RWPE1 (cell line): ENCODE measurements around the gene MRPL19.

Source experiments
- CTCF ChIA-PET: fragments of 350-600 bp; sonication (Branson Sonifier 250); formaldehyde crosslinking; extraction: SDS; loops from one replicate; lab custom pipeline; 2021; lab: Yijun Ruan, JAX
- POLR2A ChIA-PET: fragments of 400-600 bp; formaldehyde crosslinking; extraction: SDS; loops from one replicate; lab custom pipeline; 2020; ENCODE audit warnings: antibody characterized with exemption; ENCODE audit not compliant: low non-redundant PET; lab: Yijun Ruan, JAX
- DNase-seq: peaks from one replicate; pipeline ENCODE4 v3.0.0; 2012; ENCODE audit warnings: low spot score
- H3K27ac ChIP-seq: fragments of 450-650 bp; 2 replicates; pipeline ENCODE4 v1.5.1; 2017
- TF ChIP-seq, protein P1 (sequence below): fragments of 450-650 bp; conservative IDR thresholded peaks from 2 replicates; pipeline ENCODE4 v1.5.1; 2017; ENCODE audit warnings: low read depth, mild to moderate bottlenecking

The MRPL19 gene

DNA sequence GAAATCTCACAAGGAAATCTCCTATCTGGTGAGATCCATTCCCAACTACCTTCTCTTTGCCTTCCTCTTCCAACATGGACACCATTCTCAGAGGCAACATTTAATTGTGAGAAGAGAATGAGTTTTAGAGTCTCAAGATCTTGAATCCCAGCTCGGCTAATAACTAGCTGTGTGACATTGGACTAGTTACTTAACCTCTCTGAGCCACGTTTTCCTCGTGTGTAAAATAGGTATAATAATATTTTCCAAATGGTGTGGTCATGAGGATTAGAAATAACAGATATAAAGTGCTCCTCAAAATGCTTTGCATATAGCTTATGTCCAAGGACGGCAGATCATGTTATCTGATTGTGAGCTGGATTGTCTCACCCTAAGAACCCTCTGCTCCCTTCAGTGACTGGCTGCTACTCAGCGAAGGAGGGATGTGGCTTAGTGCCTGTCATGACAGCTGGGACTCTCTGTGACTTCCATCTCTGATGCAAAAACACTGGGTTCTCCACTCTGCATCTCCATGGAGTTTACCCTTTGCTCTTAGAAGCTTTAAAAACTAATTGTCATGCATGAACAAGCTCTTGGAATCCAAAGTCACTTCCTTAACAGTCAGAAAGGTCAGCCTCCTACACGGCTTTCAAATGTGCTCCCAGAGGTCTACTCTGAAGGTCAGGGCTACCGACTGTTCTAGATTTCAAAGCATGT lies 38.4 kb upstream of the MRPL19 start:
- POLR2A ChIA-PET, result no interaction called here
- H3K27ac ChIP-seq, result no peak overlapping the region
- CTCF ChIA-PET, result interaction anchor here (0.6 to 2.4 kb wide), 22 partner anchors 8 to 1492 kb away, joined by 3 to 17 read pairs (median 4); partner anchors contain the start of gene EVA1A
- TF ChIP-seq, protein P1, sequence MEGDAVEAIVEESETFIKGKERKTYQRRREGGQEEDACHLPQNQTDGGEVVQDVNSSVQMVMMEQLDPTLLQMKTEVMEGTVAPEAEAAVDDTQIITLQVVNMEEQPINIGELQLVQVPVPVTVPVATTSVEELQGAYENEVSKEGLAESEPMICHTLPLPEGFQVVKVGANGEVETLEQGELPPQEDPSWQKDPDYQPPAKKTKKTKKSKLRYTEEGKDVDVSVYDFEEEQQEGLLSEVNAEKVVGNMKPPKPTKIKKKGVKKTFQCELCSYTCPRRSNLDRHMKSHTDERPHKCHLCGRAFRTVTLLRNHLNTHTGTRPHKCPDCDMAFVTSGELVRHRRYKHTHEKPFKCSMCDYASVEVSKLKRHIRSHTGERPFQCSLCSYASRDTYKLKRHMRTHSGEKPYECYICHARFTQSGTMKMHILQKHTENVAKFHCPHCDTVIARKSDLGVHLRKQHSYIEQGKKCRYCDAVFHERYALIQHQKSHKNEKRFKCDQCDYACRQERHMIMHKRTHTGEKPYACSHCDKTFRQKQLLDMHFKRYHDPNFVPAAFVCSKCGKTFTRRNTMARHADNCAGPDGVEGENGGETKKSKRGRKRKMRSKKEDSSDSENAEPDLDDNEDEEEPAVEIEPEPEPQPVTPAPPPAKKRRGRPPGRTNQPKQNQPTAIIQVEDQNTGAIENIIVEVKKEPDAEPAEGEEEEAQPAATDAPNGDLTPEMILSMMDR, result no peak
- no peak for DNase-seq

DNA sequence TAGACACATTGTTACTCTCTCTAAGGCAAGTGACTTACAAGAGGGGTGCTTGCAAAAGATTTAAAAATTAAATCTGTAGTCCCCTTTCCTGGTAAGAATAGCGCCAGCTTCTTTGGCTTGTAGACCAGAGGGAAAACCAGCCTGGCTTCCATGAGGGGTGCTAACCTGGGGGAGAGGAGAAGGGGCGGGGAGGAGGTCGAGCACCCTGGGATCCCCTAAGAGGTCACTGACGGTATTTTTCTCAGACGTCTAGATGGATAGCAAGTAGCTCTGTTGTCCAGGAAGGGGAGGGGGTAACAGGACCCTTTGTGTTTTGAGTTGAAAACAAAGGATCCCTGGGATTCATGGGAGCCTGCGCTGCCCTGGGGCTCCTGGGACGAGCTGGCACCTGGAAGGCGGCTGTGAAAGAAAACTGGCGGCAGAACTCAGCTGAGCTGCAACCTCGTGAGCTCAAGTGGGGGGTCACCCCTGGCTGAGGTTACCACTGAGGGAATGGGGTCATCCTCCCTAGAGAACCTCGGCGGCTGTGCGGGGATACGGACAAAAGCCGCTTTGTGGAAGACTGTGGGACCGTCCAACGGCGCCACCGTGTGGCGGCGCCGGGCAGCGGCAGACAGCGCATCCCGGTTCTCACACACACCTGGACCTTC lies 37.8 kb upstream of the MRPL19 start:
- POLR2A ChIA-PET, result no interaction called here
- TF ChIP-seq, protein P1, result peak; percentile 94

DNA sequence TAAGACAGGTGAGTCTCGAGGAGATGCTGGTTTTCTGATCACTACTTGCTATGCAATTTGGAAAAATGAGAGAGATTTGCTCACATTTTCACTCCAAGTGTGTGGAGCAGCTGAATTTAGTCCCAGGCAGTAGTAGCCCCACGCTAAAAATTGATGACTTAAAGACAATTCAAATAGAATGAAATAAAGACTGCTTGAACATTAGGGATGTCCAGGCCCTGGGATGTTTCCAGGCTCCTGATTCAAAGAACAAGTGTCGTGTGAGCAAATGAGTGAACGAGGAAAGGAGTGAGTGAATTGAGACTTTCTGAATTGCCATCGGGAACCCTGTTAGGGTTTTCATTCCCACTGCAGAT lies 37.3 kb upstream of the MRPL19 start:
- TF ChIP-seq, protein P1, result peak; percentile 61
- no peak for DNase-seq
- ChIA-PET CTCF (interaction anchor here (0.8 to 2.4 kb wide), 6 partner anchors 12 to 145 kb away, joined by 4 to 14 read pairs (median 6); partner anchors contain the start of gene EVA1A), POLR2A (no interaction called here)
- no peak overlapping the region for H3K27ac ChIP-seq

More for the DNA sequence above, 37.8 kb upstream of the MRPL19 start:
- CTCF ChIA-PET, result interaction anchor here (0.6 to 2.4 kb wide), 22 partner anchors 8 to 1491 kb away, joined by 3 to 17 read pairs (median 5); partner anchors contain the start of gene EVA1A
- DNase-seq, result peak; percentile 82
- H3K27ac ChIP-seq, result no peak overlapping the region

DNA sequence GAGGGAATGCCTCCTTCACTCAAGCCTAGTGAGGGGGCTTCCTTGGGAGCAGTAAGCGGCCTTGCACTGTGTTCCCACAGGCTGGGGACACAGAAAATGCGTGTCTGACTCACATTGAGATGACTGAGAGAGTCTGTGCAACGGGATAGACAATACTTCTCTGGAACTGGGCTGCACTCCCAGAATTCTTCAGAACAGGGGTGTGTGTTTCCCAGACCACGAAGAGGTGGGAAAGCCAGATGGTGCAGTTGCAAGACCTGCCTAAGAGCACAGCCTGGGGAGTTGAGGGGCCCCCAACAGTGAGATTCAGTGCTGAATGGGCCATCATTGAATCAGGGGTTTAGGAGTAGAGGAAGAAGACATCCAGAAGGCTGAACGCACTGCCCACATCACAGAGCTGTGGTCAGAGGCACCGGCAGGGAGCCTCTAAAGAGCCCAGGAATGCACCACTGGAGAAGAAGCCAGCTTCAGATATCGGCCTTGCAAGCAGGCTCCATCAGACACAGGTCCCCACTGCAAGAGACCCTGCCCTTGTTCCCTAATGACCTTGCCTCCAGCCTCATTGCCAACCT lies 36.6 kb upstream of the MRPL19 start:
- CTCF ChIA-PET, result interaction anchor here (0.7 to 2.4 kb wide), 5 partner anchors 12 to 146 kb away, joined by 4 to 14 read pairs (median 5); no protein-coding TSS in a partner anchor
- TF ChIP-seq, protein P1, result no peak
- DNase-seq, result no peak
- POLR2A ChIA-PET, result no interaction called here
- no peak overlapping the region for H3K27ac ChIP-seq

DNA sequence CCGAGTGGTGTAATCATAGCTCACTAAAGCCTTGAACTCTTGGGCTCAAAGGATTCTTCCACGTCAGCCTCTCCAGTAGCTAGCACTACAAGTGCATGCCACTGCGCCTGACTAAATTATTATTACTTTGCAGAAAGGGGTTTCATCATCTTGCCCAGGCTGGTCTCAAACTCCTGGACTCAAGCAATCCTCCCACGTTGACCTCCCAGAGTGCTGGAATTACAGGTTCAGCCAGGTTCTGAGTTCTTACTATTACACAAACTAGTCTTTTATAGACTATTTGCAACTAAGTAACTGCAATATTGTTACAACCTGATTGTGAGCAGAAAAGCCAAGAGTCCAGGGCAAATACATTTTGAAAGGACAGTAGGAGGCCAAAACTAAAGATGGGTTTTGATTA lies 35.9 kb upstream of the MRPL19 start:
- ChIA-PET POLR2A (no interaction called here), CTCF (interaction anchor here (0.7 kb wide), 1 partner anchor 138 kb away, joined by 4 read pairs; no protein-coding TSS in a partner anchor)
- no peak overlapping the region for H3K27ac ChIP-seq
- no peak for DNase-seq
- TF ChIP-seq, protein P1, result no peak
